Activated naive CD4-positive, alpha-beta T cell treated with Interleukin-2 at 50 U/mL for 16 hours (primary cell): Measurements from ENCODE around the gene SNX21.
"Not testable (repeated sequence)": the region's sequence is repeated elsewhere in the genome, so short reads cannot be mapped to it uniquely, and the experiment has no call there.

ENCODE experiments used
- DNase-seq: peaks from one replicate; pipeline ENCODE4 v3.0.0-alpha.2; 2020

The SNX21 gene

DNA sequence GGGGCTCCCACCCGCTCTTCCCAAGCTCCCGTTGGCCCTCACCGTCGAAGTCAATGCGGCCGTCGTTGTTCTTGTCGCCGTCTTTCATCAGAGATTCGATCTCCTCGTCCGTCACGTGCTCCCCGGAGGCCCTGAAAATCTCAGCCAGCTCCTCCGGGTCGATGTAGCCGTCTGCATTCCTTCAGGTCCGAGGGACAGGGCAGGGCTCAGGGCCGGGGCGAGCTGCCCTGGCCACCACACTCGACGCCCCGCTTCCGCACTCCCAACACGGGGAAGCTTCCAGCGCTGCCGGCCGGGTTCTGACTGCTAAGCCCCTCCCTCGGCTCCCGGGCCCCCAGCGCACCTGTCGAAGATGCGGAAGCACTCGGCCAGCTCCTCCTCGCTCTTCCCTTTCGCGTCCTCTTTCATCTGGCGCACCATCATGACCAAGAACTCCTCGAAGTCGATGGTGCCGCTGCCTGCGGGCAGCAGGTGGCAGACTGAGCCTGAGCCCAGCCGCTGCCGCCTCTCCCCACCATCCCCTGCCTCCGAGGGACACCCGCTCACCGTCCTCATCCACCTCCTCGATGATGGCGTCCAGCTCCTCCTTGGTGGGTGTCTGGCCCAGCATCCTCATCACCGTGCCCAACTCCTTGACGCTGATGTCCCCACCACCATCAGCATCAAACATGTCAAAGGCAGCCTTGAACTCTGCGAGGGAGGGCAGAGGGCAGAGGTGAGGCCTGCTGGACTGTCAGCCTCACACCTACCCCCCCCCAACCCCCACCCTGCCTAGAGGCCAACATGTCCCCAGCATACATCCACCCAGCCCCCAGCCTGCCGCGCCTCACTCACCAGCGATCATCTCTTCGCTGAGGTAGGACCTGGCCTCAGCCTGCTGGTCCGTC is 9.4 kb upstream of the SNX21 start:
- DNase-seq: peak; percentile 58

DNA sequence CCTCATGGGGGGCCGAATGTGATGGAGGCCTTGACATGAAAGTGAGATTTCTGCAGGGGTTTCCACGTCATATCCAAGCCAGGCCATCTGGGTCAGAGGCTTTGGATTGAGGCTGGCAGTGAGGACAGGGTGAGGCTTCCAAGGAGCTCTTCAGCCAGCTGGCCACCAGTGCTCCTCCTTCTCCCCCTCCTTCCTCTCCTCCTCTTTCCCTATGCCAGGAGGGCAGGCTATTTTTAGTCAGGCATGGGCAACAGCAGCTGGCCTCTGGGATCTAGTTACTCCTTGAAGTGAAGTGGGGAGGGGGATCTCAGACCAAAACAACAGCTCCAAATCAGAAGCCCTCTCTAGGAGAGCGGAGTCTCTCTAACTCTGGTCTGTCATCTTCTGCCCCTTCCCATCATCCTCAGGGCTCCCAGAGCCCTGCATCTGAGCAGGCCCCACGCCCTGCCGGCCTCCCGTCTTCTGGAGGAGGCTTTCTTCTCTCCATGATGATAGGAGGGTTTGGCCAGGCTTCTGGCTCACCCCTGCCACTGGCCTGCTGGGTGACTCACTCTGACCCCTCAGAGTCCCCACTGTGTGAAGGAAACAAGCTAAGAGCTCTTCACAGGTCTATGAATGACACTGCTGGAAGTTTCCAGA is 7.1 kb upstream of the SNX21 start:
- DNase-seq: no peak

DNA sequence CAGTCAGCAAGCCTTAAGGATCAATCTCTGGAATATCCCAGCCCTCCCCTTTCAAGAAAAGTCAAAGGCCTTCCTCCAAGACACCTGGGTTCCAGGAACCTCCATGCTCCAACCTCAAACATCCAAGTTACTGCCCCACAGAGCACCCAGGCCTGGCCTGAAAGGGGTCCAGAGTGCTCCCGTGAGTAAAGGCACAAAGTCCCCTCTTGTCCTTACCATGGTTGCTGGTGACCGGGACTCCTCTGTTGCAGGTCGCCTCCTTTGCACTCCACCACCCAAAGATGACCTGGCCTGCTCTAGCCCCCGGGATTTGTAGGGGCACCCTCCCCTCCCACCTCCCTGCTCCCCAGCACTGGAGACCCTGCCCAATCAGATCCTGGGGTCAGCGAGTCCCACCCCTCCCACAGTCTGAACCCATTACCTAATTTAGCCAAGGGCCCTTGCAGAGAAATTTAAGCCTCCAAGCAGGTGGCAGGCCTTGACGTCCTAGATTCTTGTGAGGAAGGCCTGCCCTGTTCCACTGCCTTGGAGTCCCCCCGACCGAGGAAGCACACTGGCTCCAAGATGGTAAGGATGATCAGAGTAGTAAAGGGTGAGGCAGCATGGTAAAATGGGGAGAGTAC is 6.5 kb upstream of the SNX21 start, which contains the start of gene TNNC2:
Gene TNNC2 (minus strand): TSS at position 283 of the 623 bp plus-strand sequence. CDS start 64 bp downstream, at position 219.
- DNase-seq: no peak

DNA sequence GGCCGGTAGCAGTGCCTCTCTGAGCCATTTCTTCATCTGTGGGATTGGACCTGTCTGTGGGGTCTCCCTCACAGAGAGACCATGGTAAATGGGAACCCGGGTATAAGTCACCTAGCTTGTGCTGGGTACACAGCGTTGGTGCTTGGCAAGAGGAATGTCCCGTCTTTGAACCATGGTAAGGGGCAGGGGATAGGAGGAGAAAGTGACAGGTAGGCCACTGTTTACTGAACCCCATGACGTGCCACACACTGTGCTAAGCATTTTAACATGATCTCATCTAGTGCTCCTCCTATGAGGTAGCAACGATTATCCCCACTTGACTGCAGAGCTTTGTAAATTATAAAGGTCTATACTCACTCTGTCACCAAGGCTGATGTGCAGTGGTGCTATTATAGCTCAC is 5.9 kb upstream of the SNX21 start:
- DNase-seq: no peak

DNA sequence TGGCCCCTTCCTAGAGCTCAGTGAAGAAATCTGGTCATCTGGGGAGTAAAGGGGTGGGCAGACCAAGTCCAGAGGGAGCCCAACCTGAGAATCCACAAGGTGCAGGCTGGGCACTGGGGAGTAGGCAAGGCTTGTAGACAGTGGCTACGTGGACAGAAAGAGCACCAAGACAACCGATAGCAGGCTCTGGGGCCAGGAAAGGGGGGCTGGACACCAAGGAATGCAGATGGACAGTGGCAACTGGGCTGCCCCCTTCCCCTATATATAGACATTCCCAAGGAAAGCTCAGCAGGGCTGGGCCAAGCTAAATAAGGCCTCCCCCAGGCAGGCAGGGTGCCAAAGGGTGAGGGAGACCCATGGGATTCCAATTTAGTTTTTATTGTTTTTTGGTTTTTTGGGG is 5.0 kb upstream of the SNX21 start:
- DNase-seq: no peak

DNA sequence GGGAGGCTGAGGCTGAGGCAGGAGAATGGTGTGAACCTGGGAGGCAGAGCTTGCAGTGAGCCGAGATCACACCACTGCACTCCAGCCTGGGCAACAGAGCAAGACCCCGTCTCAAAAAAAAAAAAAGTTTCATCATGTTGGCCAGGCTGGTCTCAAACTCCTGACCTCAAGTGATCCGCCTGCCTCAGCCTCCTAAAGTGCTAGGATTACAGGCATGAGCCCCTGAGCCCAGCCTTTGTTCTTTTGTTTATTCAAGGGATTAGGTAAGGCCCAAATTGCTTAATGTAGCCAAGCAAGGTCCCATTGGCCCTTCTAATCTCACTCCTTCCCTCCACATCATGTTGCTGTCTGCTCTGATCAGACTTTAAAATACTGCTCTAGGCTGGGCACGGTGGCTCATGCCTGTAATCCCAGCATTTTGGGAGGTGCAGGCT is 3.9 kb upstream of the SNX21 start:
- DNase-seq: not testable (repeated sequence)

DNA sequence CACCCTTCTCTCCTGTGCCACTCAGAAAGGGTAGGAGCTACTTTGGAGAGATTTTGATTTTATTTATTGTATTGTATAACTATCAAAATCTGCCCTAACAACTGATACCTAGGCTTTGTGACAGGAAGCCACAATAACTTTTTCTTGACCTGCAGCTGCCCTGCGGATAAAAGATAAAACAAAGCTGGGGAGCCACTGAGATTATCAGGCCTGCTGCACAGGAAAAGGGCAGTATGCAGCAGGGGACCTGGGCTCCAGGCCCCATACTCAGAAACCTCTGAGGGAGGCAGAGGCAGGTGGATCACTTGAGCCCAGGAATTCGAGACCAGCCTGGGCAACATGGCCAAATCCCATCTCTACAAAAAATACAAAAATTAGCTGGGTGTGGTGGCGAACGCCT is 980 bp upstream of the SNX21 start:
- no peak for DNase-seq

DNA sequence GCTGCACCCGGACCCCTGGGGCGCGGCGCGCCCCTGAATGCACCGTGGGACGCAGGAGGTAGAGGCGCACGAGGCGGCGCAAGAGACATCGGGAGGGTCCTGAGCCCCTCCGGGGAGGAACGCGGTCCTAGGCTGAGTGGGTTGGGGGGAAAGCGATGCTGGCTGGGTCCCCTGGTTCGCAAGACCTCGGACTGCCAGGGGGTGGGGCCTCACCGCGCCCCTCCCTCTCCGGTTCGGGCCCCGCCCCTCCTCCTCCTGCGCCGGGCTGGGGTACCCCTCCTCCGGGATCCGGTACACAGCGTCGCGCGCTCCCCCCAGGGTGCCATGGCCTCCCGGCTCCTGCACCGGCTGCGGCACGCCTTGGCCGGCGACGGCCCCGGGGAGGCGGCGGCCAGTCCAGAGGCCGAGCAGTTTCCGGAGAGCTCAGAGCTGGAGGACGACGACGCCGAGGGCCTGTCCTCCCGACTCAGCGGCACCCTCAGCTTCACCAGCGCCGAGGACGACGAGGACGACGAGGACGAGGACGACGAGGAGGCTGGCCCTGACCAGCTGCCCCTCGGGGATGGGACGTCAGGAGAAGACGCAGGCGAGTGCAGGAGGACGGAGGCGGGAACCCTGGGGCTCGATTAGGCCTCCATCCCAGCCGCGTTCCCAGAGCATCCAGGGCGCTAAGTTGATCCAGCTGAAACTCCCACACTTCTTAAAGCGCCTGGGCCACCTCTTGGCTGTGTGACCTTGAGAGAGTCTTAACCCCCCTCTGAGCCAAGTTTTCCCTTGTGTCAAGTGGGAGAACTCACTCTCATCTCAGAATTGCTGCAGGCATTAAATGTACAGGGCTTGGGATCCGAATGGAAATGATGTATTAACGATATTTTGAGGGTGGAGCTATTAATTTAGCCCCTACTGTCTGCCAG is 541 bp downstream of the SNX21 start:
- DNase-seq: peak; percentile 50

DNA sequence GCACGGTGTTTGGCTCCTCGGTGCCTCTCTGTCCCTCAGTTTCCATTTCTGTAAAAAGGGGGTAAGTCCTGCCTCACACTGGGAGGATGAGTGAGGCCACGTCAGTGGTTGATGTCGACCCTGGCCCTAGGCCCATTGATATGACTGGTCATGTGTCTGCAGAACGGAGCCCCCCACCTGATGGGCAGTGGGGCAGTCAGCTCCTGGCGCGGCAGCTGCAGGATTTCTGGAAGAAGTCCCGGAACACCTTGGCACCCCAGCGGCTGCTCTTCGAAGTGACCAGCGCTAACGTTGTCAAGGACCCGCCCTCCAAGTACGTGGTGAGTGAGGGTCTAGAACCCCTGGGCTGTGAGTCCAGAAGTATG is 1.2 kb downstream of the SNX21 start:
- no peak for DNase-seq

DNA sequence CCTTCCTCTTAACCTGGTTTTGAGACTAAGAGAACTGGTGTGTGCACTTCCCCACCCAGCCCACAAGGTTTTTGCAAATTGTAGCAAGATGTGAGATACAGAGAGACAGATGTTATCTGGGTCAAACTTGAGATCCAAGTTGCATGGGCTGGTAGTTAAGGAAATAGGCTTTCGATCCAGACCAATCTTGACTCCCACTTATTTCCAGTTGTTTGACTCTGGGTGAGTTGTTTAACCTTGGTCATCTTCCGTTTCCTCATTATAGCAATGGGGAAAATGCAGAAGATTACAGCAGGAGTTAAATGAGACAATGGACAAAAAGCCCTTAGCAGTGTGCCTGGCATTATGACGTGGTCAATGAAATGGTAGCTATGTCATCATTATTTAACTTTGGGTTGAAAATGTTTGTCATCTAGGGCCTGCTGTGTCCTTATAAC is 1.7 kb downstream of the SNX21 start:
- DNase-seq: no peak

DNA sequence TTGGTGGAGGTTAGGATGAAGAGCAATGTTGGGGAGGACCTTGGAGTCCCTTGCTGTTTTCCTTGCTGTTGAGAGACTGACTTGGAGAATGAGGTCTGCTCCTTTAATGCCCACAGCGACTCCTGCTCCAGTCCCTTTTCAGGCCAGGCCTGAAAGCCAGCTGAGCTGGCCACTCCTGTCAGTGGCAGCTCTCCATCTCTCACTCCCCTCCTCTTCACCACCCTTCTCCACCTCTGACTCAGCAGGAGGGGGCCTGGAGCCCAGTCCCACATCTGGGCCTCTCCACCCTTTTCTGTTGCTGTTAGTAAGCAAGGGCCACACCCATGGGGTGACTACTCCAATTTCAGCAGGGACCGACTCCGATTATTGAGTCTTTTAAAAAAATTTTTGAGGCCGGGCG is 2.2 kb downstream of the SNX21 start:
- no peak for DNase-seq

DNA sequence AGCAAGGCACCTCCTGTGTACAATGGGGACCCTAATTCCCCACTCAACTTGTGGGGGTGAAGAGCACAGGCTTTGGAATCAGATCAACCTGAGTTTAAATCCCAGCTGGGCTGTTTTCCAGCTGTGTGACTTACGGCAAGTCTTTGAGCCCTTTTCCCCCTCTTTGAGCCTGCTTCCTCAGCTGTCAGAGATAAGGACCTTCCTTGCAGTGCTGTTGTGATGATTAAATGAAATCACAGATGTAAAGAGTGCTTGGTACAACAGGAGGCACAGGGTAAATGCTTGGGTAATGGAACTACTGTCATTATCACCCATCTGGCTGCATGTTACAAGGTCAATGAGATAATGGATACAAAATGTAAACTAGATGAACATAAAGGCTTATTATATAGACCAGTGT is 3.2 kb downstream of the SNX21 start:
- no peak for DNase-seq

DNA sequence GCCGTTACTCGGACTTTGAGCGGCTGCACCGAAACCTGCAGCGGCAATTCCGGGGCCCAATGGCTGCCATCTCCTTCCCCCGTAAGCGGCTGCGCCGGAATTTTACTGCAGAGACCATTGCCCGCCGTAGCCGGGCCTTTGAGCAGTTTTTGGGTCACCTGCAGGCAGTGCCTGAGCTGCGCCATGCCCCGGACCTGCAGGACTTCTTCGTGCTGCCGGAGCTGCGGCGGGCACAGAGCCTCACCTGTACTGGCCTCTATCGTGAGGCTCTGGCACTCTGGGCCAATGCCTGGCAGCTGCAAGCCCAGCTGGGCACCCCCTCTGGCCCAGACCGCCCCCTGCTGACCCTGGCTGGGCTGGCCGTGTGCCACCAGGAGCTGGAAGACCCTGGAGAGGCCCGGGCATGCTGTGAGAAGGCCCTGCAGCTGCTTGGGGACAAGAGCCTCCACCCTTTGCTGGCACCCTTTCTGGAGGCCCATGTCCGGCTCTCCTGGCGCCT is 7.2 kb downstream of the SNX21 start:
- DNase-seq: no peak

DNA sequence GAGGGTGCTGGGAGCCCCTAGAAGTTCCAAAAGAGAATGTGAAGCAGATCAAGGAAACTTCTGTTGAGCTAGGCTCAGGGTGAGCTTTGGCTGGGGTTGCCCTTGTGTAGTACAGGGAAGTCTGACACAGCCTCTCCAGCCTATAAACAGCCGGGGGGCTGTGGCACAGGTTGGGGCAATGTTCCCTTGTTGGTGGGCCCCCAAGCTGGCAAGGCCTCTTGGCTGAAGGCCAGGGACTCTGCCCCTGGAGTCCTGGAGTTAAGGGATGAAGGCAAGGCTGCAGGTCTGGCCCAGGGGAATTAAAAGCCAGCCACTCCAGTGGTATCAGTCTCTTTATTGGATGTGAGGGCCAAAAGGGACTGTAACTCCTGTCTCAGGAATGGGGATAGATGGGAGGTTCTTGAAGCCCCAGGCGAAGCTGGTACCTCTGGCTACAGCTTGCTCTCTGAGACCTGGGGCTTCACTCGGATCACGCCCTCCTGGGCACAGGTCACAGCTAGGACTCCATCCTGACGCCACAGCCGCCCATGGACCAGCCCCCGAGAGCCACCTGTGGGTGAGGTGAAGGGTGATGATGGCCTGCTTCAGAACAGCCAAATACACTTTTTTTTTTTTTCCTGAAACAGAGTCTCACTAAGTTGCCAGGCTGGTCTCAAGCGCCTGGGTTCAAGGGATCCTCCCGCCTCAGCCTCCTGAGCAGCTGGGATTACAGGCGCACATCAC is 8.0 kb downstream of the SNX21 start:
- no peak for DNase-seq

DNA sequence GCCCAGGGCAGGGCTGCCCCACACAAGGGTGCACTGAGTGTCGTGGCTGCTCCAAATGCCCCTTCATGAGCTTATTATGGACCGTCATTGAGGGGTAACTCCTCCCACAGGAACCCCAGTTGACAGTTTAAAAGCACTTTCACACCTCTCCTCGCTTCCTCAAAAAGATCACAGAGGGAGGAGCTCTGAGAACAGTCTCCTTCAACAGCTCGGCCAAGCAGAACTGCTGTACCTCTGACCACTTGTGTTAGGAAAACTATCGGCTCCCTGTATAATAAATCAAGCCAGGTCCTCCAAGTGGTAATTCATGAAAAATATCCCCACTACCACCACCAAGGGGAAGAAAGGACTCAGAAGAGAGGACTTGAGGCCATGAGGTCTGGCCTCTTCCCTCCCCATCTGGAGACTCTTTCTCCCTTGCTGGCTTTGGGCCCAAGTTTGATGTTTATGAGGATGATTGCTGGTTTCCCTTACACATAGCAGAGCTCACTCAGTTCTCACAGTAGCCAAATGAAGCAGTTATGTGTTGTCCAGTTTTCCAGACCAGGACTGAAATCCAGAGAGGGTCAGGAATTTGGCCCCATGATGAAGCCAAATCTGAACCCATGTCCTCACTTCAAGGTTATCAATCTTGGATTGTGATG is 8.7 kb downstream of the SNX21 start:
- no peak for DNase-seq

DNA sequence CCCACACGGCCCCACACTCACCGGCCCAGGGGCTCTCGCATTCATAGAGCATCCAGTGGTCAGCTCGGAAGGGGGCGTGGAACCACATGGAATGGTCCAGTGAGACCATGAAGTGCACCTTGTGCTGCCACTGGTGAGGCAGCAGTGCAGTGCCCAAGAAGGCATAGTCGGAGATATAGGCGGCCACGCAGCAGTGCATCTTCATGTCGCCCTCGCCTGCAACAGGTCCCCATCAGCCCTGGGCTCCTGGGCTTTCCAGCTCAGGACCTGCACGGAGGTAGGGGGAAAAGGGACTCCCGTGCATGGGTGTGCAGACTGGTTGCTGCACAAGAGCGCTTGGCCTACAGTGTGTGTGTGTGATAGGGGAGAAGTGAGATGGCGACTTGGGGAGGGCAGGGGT is 9.9 kb downstream of the SNX21 start:
- DNase-seq: no peak

DNA sequence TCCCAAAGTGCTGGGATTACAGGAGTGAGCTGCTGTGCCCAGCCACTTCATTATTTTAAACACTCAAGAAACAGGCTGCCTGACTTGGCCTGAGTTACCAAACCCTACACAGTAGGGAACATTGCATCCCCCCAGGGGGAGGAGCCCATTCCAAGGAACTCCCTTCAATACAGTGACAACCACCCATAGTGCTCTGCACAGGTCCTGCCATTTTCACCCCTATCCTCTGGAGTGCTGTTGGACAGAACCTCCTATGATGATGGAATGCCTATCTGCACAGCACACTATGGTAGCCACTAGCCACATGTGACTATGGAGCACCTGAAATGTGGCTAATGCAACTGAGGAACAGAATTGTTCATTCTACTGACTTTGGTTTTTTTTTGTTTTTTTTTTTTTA is 11.9 kb downstream of the SNX21 start:
- DNase-seq: no peak

DNA sequence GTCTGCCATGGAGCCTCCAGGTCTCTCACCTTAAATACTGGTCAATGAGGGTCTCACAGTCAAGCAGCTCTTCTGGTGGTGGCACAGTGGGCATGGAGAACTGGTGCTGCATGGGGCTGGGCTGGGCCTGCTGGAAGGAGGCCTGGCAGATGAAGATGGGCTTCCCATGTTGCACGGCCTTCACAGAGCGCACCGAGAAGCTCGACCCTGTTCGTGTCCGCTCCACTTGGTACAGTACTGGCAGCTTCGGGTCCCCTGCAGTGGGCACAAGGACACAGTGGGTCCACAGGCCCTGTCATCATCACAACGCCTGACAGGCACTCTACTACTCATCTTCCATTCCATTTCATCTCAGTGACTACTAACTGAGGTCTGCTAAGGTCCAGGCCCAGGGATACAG is 14.8 kb downstream of the SNX21 start:
- DNase-seq: no peak

DNA sequence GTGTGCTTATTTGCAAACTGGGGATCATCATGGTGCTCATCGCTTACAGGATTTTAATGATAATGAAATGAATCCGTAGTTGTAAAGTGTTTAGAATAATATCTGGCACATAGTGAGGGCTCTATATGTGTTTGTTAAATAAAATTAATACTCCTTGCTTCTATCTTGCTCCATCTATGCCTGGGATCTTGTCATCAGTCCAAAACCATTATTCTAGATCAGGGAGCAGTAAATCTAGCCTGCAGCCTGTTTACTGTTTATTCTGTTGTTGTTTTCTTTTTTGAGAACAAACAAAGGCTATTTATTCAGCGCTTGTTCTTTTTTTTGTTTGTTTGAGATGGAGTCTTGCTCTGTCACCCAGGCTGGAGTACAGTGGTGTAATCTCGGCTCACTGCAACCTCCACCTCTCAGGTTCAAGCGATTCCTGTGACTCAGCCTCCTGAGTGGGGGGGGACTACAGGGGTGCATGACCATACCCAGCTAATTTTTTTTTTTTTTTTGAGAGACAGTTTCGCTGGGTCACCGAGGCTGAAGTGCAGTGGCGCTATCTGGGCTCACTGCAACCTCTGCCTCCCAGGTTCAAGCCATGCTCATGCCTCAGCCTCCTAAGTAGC is 15.5 kb downstream of the SNX21 start:
- no peak for DNase-seq

DNA sequence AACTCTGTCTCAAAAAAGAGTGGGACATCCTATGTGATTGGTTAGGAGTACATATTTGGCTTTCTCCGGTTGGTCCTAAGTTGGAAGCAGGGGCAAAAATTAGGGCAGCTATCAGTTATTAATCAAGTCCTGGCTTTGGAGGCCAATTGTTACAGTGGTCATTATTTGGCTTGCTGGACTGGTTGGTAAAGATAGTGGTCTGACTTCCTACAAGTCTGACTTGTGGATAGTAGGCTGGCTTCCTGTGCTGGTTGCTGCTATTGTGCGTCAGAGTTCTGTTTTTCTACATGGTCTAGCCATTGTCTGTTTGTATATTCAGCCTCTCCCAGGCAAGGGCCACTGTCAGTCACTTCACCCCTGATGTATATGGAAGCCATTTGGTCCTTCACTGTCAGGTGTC is 16.6 kb downstream of the SNX21 start:
- no peak for DNase-seq

DNA sequence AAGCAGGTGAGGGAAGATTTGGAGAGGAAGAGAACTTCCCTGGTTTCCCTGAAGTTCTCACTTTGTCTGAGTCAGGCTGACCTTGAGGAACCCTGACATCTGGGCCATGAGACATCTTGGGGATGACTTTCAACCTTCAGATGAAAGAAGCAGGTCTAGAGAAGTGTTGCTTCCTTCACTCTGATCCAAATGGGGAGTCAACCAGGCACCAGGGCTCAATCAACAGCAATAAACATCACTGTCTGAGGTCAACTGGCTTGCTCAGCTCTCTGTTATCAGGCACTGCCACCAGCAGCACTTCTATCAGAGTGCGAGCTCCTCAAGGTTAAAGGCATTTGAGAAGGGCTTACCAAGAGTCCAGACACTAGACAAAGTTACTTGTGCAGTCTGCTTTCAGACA is 17.3 kb downstream of the SNX21 start:
- DNase-seq: no peak
